HG03565 (cell line): ENCODE measurements around the gene FGF12.
"Not testable (repeated sequence)": the region's sequence is repeated elsewhere in the genome, so short reads cannot be mapped to it uniquely, and the experiment has no call there.

Experiments
- ATAC-seq: cut with Tn5 transposase; IDR thresholded peaks from one replicate; pipeline ENCODE4 v1.9.1; 2021; ENCODE audit warnings: mild to moderate bottlenecking, moderate library complexity; ENCODE audit not compliant: unreplicated experiment

The FGF12 gene

GRCh38 chr3:192727032-192727847, at the start of gene FGF12:
FGF12 (minus strand) TSS chr3:192727541.
- no peak for ATAC-seq

- ATAC-seq = not testable (repeated sequence)
These were observed 47.0 kb upstream of the FGF12 start for GRCh38 chr3:192774341-192774740.

- peak; percentile 74 for ATAC-seq
These were observed 45.0 kb upstream of the FGF12 start for GRCh38 chr3:192772240-192772894.

GRCh38 chr3:192758654-192759053, 31.3 kb upstream of the FGF12 start:
- no peak for ATAC-seq

DNA sequence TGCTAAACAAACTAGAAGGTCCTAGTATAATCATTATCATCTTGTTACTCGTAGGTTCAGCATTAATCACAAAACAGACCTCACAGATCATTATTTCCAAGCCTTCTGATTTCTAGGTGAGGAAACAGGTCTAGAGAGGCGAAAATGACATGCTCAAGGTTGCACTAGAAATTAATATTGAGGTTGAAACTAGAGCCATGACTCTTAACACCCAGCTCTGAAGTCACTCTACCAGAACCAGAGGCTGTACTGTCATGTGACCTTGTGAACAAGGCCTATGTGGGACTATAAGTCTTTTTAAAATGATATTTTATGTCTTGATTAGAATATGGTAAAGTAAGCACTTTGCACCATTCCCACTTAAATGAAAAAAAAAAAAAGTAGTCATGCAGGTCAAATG, 23.8 kb upstream of the FGF12 start:
- ATAC-seq = no peak

GRCh38 chr3:192750201-192750600, 22.9 kb upstream of the FGF12 start:
- no peak for ATAC-seq

DNA sequence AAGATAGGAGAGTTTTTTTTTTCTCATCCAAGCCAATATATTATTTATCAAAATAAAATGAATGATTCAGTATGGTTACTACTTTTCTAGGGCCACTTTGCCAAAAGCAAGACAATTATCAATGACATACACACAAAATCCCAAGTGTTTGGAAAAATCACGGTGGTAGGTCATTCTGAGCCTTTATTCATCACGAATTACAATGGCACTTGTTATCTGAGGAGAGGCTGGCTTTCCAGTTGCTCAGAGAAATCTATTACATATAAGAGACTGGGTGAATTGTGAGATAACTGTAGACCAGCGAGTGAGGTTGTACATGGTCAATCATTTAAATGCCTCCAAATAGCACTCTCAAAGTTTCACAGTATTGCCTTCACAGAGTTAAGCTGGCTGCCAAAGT, 20.4 kb upstream of the FGF12 start:
- ATAC-seq = no peak

DNA sequence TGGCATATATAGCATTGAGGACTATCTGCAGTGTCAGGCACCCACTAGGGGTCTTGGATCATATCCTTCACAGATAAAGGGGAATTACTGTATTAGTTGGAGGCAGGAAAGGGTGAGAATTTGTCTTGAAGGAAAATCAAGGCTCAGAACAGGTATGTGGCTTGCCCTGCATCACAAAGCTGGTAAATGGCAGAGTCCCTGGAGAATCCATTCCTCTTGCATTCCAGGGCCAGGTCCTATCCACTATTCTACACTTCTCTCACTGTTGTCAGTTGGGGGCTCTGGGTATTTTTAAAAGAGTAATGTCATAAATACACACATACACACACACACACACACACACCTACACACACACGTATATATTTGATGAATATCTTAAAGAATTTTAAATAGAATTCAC, 19.8 kb upstream of the FGF12 start:
- ATAC-seq = no peak

- no peak for ATAC-seq
These were observed 17.8 kb upstream of the FGF12 start for GRCh38 chr3:192745150-192745549.

- not testable (repeated sequence) for ATAC-seq
These were observed 17.3 kb upstream of the FGF12 start for GRCh38 chr3:192744604-192745003.

DNA sequence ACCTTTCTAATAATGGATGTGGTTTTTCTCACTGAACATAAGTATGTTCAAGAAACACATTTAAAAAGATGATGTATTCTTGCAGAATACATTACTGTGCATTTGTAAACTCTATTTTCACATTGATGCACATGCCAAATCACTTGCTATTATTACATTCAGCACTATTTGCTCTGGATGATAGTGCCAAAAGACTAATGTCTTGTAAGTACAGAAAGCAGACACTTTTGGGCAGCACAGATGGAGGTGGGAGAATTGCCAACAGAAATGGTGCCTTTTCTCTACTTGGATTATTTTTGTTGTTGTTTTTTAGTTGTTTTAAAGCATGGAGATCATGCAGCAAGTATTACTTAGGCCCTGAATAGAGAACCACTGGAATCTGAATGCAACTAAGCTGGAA, 10.2 kb upstream of the FGF12 start:
- no peak for ATAC-seq

DNA sequence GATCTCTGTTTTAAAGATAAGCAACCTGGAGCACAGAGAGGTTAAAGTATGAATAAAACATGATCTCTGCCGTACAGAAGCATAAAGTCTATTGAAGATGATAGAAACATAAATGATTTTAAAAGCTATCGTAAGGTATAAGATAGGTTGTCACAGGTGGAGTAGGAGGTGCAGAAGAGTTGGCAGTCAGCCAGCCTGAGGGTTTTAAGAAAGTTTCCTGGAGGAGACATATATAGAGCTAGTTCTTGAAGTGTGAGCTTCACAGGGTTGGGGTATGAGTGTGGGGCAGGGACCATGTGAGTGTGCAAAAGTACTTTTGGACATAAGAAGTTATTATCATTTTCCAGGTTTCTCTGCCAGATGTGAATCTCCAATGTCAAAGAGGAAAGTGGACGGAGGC, 3.9 kb upstream of the FGF12 start:
- no peak for ATAC-seq

- ATAC-seq = no peak
These were observed 956 bp downstream of the FGF12 start for GRCh38 chr3:192726385-192726784.

DNA sequence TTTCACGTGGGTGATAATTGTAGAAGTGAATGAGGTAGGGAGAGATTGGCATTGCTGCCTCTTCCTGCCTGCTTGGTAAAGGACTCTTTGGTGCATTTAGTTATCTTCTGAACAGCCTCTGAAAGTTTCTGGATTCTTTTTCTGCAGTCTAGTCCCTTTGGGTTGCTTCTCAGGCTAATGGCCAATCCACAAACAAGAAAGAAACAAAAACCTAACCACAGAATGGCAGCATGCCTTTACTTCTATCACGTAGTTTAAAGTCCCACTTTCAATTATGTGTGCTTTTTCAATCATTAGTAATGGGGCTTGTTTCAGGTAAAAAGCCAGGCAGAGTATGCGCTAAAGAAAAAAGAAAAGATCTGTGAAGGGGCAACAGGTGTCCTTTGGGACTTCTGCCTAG, 7.4 kb downstream of the FGF12 start:
- no peak for ATAC-seq

- ATAC-seq = no peak
These were observed 9.2 kb downstream of the FGF12 start for GRCh38 chr3:192718156-192718555.

DNA sequence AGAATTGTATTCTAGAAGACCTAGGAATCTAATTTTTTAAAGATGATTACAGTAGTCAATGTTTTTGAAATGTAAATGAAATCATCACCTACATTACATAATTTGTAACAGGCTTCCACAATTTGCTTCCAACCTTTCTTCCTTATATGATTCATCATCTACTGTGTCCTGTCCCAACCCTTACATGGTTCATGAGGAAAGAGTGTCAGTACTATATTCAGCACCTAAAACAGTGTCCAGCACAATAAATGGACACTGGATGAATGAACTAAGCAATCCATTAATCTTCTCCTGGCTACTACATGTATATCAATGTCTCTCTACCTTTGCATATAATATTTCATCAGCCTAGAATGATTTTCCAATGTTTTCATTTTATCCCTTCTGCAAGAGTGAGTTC, 12.2 kb downstream of the FGF12 start:
- ATAC-seq = no peak

- ATAC-seq = not testable (repeated sequence)
These were observed 16.2 kb downstream of the FGF12 start for GRCh38 chr3:192711126-192711525.

DNA sequence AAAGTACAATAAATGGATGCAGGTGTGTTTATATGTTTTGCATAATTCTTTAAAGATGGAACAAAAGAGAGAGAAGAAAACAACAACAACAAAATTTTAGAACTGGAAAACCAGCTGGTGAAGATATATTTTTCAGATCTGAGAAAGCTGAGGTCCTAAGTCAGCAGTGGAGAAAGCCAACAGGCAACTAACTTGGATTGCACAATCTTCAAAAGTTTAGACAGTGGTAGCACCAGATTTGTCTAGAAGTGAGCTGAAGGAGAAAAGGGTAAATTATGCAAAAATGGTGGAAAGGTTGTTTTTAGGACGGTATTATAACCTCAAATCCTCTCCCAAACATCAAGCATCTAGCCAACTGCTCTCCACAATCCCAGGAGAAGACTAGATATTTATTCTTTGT, 17.0 kb downstream of the FGF12 start:
- ATAC-seq = no peak

DNA sequence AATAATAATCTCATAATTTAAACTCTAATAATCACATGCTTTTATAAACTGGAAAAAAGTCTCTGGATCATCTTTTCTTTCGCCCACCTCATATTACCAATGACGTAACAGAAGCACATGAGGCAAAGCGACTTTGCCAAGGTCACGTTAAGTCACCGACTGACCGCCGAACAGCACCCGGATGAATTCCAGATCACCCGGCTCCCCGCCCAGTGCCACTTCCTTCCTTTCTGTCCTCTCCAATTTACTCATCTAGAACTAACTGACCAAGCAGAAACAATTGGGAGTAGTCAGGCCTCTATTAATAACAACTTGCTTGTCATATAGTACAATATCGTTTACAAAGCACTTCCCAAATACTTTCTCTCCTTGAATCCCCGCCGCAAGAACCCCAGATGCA, 21.1 kb downstream of the FGF12 start:
- ATAC-seq = no peak

- no peak for ATAC-seq
These were observed 26.5 kb downstream of the FGF12 start for GRCh38 chr3:192700885-192701284.

DNA sequence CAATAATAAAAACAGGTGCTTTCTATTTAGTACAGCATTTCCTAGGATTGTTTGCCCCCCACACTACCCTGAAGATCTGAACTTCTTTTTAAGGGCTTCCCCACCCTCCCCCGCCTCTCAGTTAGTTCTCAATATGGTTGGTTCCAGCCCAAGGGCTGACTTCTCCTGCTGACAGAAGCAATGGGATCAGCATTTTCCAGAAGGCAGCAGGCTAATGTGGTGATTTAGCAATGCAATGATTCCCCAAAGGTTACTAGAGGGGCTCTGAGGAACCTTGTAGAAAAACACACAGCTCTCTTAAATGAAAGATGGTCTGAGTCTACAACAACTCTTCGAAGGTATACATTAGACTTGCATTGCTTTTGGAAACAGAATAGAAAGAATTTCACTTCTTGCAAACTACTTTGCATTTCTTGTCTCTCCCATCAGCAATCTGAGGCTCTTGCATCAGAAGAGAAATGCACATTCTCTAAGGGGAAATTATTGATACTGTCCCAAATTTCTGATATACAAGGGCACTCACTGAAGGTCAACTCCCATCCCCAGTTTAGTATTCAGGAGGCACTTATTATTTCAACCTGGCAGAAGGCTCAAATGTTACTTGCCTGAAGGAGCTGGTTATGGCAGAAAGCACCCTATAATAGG, 30.3 kb downstream of the FGF12 start:
- ATAC-seq = no peak
